Neural progenitor cell (in vitro differentiated cells): ENCODE data around the gene CLDN22. TPM values are rescaled to one million over a fixed set of nuclear protein-coding genes. Genes with fewer than 3 reads are reported as not detected.

Source experiments
- DNase-seq: peaks from one replicate; pipeline ENCODE4 v3.0.0-alpha.2; 2016; ENCODE audit warnings: low spot score
- H2AFZ ChIP-seq: fragments of 200-600 bp; sonication (generic); replicated peaks from 2 replicates; pipeline ENCODE4 v1.6.1; 2016; ENCODE audit warnings: antibody characterized with exemption
- H3F3A ChIP-seq: fragments of 200-600 bp; sonication (generic); 2 replicates; pipeline ENCODE4 v1.6.1; 2016; ENCODE audit warnings: antibody characterized with exemption, low read depth
- H3K27ac ChIP-seq: fragments of 200-600 bp; sonication (generic); 2 replicates; pipeline ENCODE4 v1.5.1; 2016; ENCODE audit warnings: mild to moderate bottlenecking
- H3K27me3 ChIP-seq: fragments of 200-600 bp; sonication (generic); 2 replicates; pipeline ENCODE4 v1.6.1; 2016; ENCODE audit warnings: mild to moderate bottlenecking, moderate library complexity
- H3K36me3 ChIP-seq: fragments of 200-600 bp; sonication (generic); 2 replicates; pipeline ENCODE4 v1.5.1; 2016
- H3K4me1 ChIP-seq: fragments of 200-600 bp; sonication (generic); 2 replicates; pipeline ENCODE4 v1.6.1; 2016; ENCODE audit warnings: mixed run types
- H3K4me2 ChIP-seq: fragments of 200-600 bp; sonication (generic); 2 replicates; pipeline ENCODE4 v1.6.1; 2016
- H3K4me3 ChIP-seq: fragments of 200-600 bp; sonication (generic); 2 replicates; pipeline ENCODE4 v1.5.1; 2016
- H3K79me2 ChIP-seq: fragments of 200-600 bp; sonication (generic); 2 replicates; pipeline ENCODE4 v1.6.1; 2016; ENCODE audit warnings: low read depth
- H3K9ac ChIP-seq: fragments of 200-600 bp; sonication (generic); 2 replicates; pipeline ENCODE4 v1.6.1; 2016
- H3K9me3 ChIP-seq: fragments of 200-600 bp; sonication (generic); 2 replicates; pipeline ENCODE4 v1.5.1; 2016; ENCODE audit warnings: low read depth
- H4K20me1 ChIP-seq: fragments of 200-600 bp; sonication (generic); 2 replicates; pipeline ENCODE4 v1.6.1; 2016; ENCODE audit warnings: low read depth
- H3K27ac Mint-ChIP-seq: 3 replicates; pipeline ENCODE4 v1.8.0; 2021; ENCODE audit warnings: mixed read lengths
- H3K27me3 Mint-ChIP-seq: 2 replicates; pipeline ENCODE4 v1.8.0; 2022; ENCODE audit warnings: low read depth, mild to moderate bottlenecking, inconsistent platforms, moderate library complexity, mixed read lengths; ENCODE audit not compliant: insufficient read depth
- H3K36me3 Mint-ChIP-seq: 3 replicates; pipeline ENCODE4 v1.8.0; 2021; ENCODE audit warnings: mixed read lengths
- H3K4me1 Mint-ChIP-seq: 3 replicates; pipeline ENCODE4 v1.8.0; 2021; ENCODE audit warnings: mixed read lengths
- H3K4me3 Mint-ChIP-seq: 3 replicates; pipeline ENCODE4 v1.8.0; 2021; ENCODE audit warnings: mild to moderate bottlenecking, moderate library complexity, mixed read lengths
- H3K9me3 Mint-ChIP-seq: 3 replicates; pipeline ENCODE4 v1.8.0; 2020; ENCODE audit warnings: mixed read lengths
- EZH2 ChIP-seq: fragments of 200-600 bp; sonication (generic); IDR thresholded peaks from 2 replicates; pipeline ENCODE4 v1.6.1; 2017; ENCODE audit warnings: antibody characterized with exemption, mild to moderate bottlenecking, moderate library complexity
- EZH2phosphoT487 ChIP-seq: fragments of 200-600 bp; sonication (generic); IDR thresholded peaks from 2 replicates; pipeline ENCODE4 v1.6.1; 2017; ENCODE audit warnings: antibody characterized with exemption
- total RNA-seq: library from RNA; depleted of rRNA; stranded (reverse); fragments of >200 nt; gene quantifications from 2 replicates; pipeline ENCODE4 v1.2.3, GENCODE V29; 2015; ENCODE audit warnings: low replicate concordance
- TF ChIP-seq, protein P1 (sequence below): fragments of 200-600 bp; sonication (generic); IDR thresholded peaks from 2 replicates; pipeline ENCODE4 v1.5.1; 2017; ENCODE audit warnings: antibody characterized with exemption, mild to moderate bottlenecking

Gene CLDN22
- total RNA-seq, 1 donor from 2014 or later = not detected

DNA sequence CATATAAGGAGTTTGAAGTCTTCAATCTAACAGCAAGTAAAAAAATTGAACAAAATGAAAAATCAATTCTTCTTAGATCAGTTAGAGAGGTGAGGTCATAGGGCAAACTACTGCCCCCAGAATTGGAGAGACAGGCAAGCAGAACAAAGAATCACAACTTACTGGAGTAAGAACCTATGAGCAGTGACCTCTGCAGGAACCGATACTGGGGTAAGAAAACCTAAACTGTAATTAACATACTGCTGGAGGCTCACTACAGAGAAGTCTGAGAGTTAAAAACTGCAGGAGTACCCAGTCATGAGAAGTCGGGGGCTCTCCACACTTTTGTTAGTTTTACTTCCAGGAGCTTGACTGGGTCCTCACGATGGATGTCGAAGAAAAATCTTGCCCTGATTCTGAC is 16.0 kb downstream of the CLDN22 start:
- Mint-ChIP-seq H3K27me3 (no peaks in the 10 kb centered on the region), H3K27ac (no peak overlapping the region), H3K9me3 (no peaks in the 10 kb centered on the region), H3K36me3 (peaks cover 19% of the 10 kb centered on the region), H3K4me3 (no peak overlapping the region), H3K4me1 (peaks cover 4% of the 10 kb centered on the region)
- no peak for TF ChIP-seq EZH2phosphoT487
- TF ChIP-seq, protein P1, sequence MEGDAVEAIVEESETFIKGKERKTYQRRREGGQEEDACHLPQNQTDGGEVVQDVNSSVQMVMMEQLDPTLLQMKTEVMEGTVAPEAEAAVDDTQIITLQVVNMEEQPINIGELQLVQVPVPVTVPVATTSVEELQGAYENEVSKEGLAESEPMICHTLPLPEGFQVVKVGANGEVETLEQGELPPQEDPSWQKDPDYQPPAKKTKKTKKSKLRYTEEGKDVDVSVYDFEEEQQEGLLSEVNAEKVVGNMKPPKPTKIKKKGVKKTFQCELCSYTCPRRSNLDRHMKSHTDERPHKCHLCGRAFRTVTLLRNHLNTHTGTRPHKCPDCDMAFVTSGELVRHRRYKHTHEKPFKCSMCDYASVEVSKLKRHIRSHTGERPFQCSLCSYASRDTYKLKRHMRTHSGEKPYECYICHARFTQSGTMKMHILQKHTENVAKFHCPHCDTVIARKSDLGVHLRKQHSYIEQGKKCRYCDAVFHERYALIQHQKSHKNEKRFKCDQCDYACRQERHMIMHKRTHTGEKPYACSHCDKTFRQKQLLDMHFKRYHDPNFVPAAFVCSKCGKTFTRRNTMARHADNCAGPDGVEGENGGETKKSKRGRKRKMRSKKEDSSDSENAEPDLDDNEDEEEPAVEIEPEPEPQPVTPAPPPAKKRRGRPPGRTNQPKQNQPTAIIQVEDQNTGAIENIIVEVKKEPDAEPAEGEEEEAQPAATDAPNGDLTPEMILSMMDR = no peak
- no peak for TF ChIP-seq EZH2
- Histone ChIP-seq H4K20me1 (no peaks in the 10 kb centered on the region), H3K9me3 (no peaks in the 10 kb centered on the region), H3K36me3 (no peaks in the 10 kb centered on the region), H3K9ac (no peak overlapping the region), H2AFZ (no peak overlapping the region), H3K27me3 (no peaks in the 10 kb centered on the region), H3K79me2 (no peaks in the 10 kb centered on the region), H3K4me3 (no peak overlapping the region), H3K4me2 (no peak overlapping the region), H3K4me1 (peaks cover 5% of the 10 kb centered on the region), H3K27ac (no peak overlapping the region), H3F3A (no peaks in the 10 kb centered on the region)
- DNase-seq = no peak

DNA sequence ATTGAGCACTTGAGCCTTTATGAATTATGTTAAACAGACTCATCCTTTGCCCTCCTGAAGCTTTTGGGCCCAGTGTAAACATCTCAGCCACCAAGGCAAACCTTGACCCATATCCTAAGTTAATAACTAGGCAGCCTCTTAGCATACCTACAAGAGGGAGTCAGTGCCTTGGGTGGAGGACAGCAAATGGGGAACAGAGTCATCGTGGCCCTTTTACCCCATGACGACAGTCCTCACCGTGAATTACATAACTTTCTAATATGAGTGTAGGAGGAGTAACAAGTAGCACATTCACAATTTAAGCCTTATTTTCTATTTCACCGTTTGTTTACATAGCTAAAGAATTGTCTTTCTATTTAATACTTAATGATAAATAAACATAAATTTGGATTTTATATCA is 16.8 kb downstream of the CLDN22 start:
- Histone ChIP-seq H3K36me3 (no peaks in the 10 kb centered on the region), H3K9me3 (no peaks in the 10 kb centered on the region), H3F3A (no peaks in the 10 kb centered on the region), H4K20me1 (no peaks in the 10 kb centered on the region), H3K9ac (no peak overlapping the region), H2AFZ (no peak overlapping the region), H3K79me2 (no peaks in the 10 kb centered on the region), H3K4me3 (no peak overlapping the region), H3K4me2 (no peak overlapping the region), H3K4me1 (peaks cover 5% of the 10 kb centered on the region), H3K27ac (no peak overlapping the region), H3K27me3 (no peaks in the 10 kb centered on the region)
- peaks cover 18% of the 10 kb centered on the region for H3K36me3 Mint-ChIP-seq
- H3K27ac Mint-ChIP-seq = no peak overlapping the region
- TF ChIP-seq EZH2phosphoT487 (no peak), EZH2 (no peak)
- TF ChIP-seq, protein P1 = no peak
- no peak for DNase-seq
- no peaks in the 10 kb centered on the region for H3K9me3 Mint-ChIP-seq
- H3K4me3 Mint-ChIP-seq = no peak overlapping the region
- no peaks in the 10 kb centered on the region for H3K27me3 Mint-ChIP-seq
- peaks cover 4% of the 10 kb centered on the region for H3K4me1 Mint-ChIP-seq

DNA sequence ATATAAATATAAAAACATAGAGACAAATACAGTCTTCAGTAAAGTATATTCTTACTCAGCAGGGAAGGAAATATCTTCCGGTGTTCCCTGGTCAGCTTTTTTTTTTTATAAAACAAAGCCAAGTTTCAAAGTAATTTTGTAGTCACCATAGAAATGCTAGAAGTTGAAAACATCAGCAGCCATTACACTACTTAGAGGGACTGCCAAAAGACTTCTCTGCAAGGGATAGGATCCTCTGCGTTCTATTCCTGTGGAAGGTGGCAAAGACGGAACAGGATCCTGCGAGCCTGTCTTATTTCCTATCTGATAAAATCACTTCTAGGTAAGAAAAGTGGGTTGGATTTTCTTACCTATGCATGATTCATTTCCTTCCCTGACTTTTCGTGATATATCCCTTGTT is 19.4 kb downstream of the CLDN22 start:
- peaks cover 24% of the 10 kb centered on the region for H3K36me3 Mint-ChIP-seq
- H3K27me3 ChIP-seq = no peaks in the 10 kb centered on the region
- no peak for DNase-seq
- H3K36me3 ChIP-seq = no peaks in the 10 kb centered on the region
- no peak overlapping the region for H2AFZ ChIP-seq
- no peaks in the 10 kb centered on the region for H3F3A ChIP-seq
- no peak overlapping the region for H3K4me2 ChIP-seq
- H3K27me3 Mint-ChIP-seq = no peaks in the 10 kb centered on the region
- H4K20me1 ChIP-seq = no peaks in the 10 kb centered on the region
- H3K27ac ChIP-seq = no peak overlapping the region
- no peak overlapping the region for H3K27ac Mint-ChIP-seq
- TF ChIP-seq EZH2 = no peak
- TF ChIP-seq EZH2phosphoT487 = no peak
- TF ChIP-seq, protein P1 = no peak
- peaks cover 5% of the 10 kb centered on the region for H3K4me1 ChIP-seq
- peaks cover 4% of the 10 kb centered on the region for H3K4me1 Mint-ChIP-seq
- H3K9ac ChIP-seq = no peak overlapping the region
- no peaks in the 10 kb centered on the region for H3K9me3 Mint-ChIP-seq
- H3K79me2 ChIP-seq = no peaks in the 10 kb centered on the region
- no peaks in the 10 kb centered on the region for H3K9me3 ChIP-seq
- no peak overlapping the region for H3K4me3 ChIP-seq
- no peak overlapping the region for H3K4me3 Mint-ChIP-seq

DNA sequence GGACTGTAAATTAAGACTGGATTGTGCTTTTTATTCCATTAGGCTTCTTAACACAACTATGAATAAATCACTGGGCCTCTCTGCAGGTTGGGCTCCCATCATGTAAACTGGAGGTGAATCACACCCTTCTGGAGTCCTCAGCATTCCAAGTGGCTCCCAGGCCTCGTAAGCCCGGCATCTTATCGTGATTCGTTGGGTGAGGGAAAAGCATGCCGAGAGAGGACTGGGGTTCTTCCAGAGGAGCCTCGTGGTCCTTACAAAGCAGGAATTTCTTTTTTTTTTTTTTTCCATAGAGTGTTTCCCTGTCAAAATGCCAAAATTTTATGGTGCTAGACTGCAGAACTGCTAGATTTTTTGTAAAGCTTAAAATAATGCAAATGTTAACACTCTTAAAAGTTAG is 20.0 kb downstream of the CLDN22 start:
- Histone ChIP-seq H3K4me1 (peaks cover 5% of the 10 kb centered on the region), H3K36me3 (no peaks in the 10 kb centered on the region), H3K4me2 (no peak overlapping the region), H3K4me3 (no peak overlapping the region), H3K79me2 (no peaks in the 10 kb centered on the region), H4K20me1 (no peaks in the 10 kb centered on the region), H3K27me3 (no peaks in the 10 kb centered on the region), H3K9me3 (no peaks in the 10 kb centered on the region), H3F3A (peaks cover 3% of the 10 kb centered on the region), H2AFZ (no peak overlapping the region), H3K9ac (no peak overlapping the region), H3K27ac (no peak overlapping the region)
- TF ChIP-seq EZH2phosphoT487 = no peak
- TF ChIP-seq, protein P1 = no peak
- TF ChIP-seq EZH2 = no peak
- H3K4me1 Mint-ChIP-seq = peaks cover 4% of the 10 kb centered on the region
- no peaks in the 10 kb centered on the region for H3K27me3 Mint-ChIP-seq
- H3K4me3 Mint-ChIP-seq = no peak overlapping the region
- no peak overlapping the region for H3K27ac Mint-ChIP-seq
- H3K9me3 Mint-ChIP-seq = no peaks in the 10 kb centered on the region
- peaks cover 24% of the 10 kb centered on the region for H3K36me3 Mint-ChIP-seq
- no peak for DNase-seq
